HG02970 (cell line): ENCODE data around the gene TBC1D25.

Source experiments
- ATAC-seq: cut with Tn5 transposase; IDR thresholded peaks from one replicate; pipeline ENCODE4 v1.9.1; 2021; ENCODE audit warnings: mild to moderate bottlenecking, moderate library complexity, moderate number of reproducible peaks; ENCODE audit not compliant: unreplicated experiment, low FRiP score

TBC1D25 gene

GRCh38 chrX:48539345-48540027 lies at the start of gene TBC1D25:
Gene TBC1D25, plus strand, starts transcription at chrX:48539714. Its CDS starts 84 bp downstream, at chrX:48539798.
- peak; percentile 68 for ATAC-seq

GRCh38 chrX:48489892-48490291 lies 49.6 kb upstream of the TBC1D25 start:
- no peak for ATAC-seq

- ATAC-seq: no peak
Observed at GRCh38 chrX:48490661-48491060, 48.9 kb upstream of the TBC1D25 start.

- no peak for ATAC-seq
Observed at GRCh38 chrX:48491809-48492208, 47.7 kb upstream of the TBC1D25 start.

GRCh38 chrX:48492293-48492910 lies 47.1 kb upstream of the TBC1D25 start:
- ATAC-seq: no peak

- ATAC-seq: no peak
Observed at GRCh38 chrX:48493890-48494364, 45.6 kb upstream of the TBC1D25 start.

GRCh38 chrX:48496660-48497059 lies 42.9 kb upstream of the TBC1D25 start:
- no peak for ATAC-seq

GRCh38 chrX:48497871-48498270 lies 41.6 kb upstream of the TBC1D25 start:
- no peak for ATAC-seq

- ATAC-seq: no peak
Observed at GRCh38 chrX:48498374-48498809, 41.1 kb upstream of the TBC1D25 start.

GRCh38 chrX:48504261-48504660 lies 35.3 kb upstream of the TBC1D25 start:
- no peak for ATAC-seq

- no peak for ATAC-seq
Observed at GRCh38 chrX:48505481-48505880, 34.0 kb upstream of the TBC1D25 start.

GRCh38 chrX:48507246-48507645 lies 32.3 kb upstream of the TBC1D25 start:
- ATAC-seq: no peak

- no peak for ATAC-seq
Observed at GRCh38 chrX:48508400-48509244, 30.9 kb upstream of the TBC1D25 start, which contains the start of gene PORCN. Gene PORCN, plus strand, starts transcription at chrX:48508992. Its CDS starts 829 bp downstream, at chrX:48509821.

GRCh38 chrX:48509245-48509590 lies 30.3 kb upstream of the TBC1D25 start:
- ATAC-seq: no peak

- no peak for ATAC-seq
Observed at GRCh38 chrX:48509619-48510018, 29.9 kb upstream of the TBC1D25 start.

- ATAC-seq: no peak
Observed at GRCh38 chrX:48511560-48511959, 28.0 kb upstream of the TBC1D25 start.

- no peak for ATAC-seq
Observed at GRCh38 chrX:48512371-48512935, 27.1 kb upstream of the TBC1D25 start.

- ATAC-seq: no peak
Observed at GRCh38 chrX:48513670-48514069, 25.8 kb upstream of the TBC1D25 start.

- ATAC-seq: no peak
Observed at GRCh38 chrX:48514126-48514806, 25.2 kb upstream of the TBC1D25 start.

GRCh38 chrX:48514868-48515460 lies 24.6 kb upstream of the TBC1D25 start:
- no peak for ATAC-seq
